Measurements from ENCODE around the gene RMND1. TPM values are rescaled to one million over a fixed set of nuclear protein-coding genes. Genes with fewer than 3 reads are reported as not detected.
"Not testable (repeated sequence)": the region's sequence is repeated elsewhere in the genome, so short reads cannot be mapped to it uniquely, and the experiment has no call there.

RMND1 gene
- total and polyA plus RNA-seq, 2 experiments from 2014 or later, result 29.9 to 30.6 TPM

DNA sequence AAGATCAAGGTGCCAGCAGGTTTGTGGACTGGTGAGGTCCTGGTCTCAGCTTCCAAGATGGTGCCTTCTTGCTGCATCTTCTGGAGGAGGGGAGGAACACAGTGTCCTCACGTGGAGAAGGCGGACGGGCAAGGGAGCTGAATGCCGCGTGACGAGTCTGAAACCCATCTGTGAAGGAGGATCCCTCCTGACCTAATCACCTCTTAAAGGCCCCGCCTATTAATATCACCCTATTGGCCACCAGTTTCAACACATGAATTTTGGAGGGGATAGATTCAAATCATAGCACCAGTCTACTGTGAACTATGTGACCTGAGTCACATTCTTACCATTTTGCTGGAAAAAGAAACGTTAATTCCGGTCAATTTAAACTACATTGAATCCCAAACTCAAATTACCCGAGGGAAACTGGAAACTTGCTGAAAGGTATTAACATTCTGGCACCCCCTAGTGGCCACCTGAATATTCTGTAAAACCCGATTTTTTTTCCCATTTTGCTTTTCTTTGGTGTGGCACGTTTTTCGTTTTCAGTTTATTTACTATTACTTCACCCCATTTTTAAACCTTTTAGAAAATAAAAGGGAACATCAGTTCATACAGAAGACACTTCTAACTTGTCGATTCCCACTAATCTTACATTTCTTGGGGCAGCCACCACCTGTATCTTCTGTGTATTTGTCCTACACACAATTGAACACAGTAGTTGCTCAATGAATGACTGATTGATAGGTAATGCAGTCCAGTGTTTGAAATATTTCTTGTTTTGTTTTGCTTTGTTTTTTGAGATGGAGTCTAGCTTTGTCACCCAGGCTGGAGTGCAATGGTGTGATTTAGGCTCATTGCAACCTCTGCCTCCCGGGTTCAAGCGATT lies 24.0 kb upstream of the RMND1 start:
- Histone ChIP-seq H3K4me1 (ENCODE audit: insufficient read depth) (peaks cover 4% of the 10 kb centered on the region; the same call in 1 of the 2 replicates), H2AFZ (peak overlapping the region; percentile 86), H3K9me2 (ENCODE audit: insufficient read depth) (no peaks in the 10 kb centered on the region), H3K4me3 (peak overlapping the region; percentile 50; the same call in 1 of the 2 replicates), H3K4me2 (ENCODE audit: unreplicated experiment) (peak overlapping the region; percentile 81), H3K36me3 (ENCODE audit: low read depth) (no peaks in the 10 kb centered on the region), H3F3A (ENCODE audit: insufficient read depth) (no peaks in the 10 kb centered on the region), H4K20me1 (ENCODE audit: insufficient read depth) (no peaks in the 10 kb centered on the region), H3K79me2 (ENCODE audit: insufficient read depth) (no peaks in the 10 kb centered on the region), H3K9ac (0 out of 2 replicates have a peak overlapping the region, but pooled peaks have one; percentile 13), H3K27me3 (replicated peaks; ENCODE audit: insufficient read depth) (no peaks in the 10 kb centered on the region), H3K9me3 (ENCODE audit: low read depth) (no peaks in the 10 kb centered on the region), H3K27ac (peak overlapping the region; percentile 2; the same call in 1 of the 2 replicates)
- WGBS, 2 experiments (ENCODE audit: low coverage in 1 of 2, low lambda C conversion rate in 2 of 2, missing lambda C conversion rate in 2 of 2), result 17 to 23% methylated on average over 16 of the region's 16 CpGs
- DNase-seq, result peak; percentile 77
- in situ Hi-C loops (cut with MboI), result no loop called here
- TF ChIP-seq EZH2 (IDR thresholded peaks at IDR 0.05; ENCODE audit: insufficient read depth, poor library complexity, severe bottlenecking) (no peak), EZH2phosphoT487 (IDR thresholded peaks at IDR 0.05; ENCODE audit: insufficient read depth, low read depth) (no peak)

DNA sequence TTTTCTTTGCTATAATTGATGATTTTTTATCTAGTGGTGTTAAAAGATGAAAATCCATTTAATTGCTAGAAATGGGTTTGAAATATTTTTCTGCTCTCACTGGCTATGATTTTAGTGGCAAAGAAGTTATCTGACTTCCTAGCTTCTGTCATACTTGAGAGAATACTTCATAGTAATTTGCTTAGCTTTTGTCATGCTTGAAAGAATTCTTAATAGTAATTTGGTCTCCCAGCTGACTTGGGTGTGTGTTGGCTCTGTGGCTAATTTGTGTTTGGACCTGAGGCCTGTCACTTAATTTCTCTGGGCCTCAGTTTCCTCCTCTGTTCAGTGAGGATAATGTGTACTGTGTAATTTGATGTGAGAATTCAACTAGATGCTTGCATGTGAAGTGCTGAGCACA lies 12.8 kb upstream of the RMND1 start:
- H3K79me2 ChIP-seq (ENCODE audit: insufficient read depth), result peaks cover 44% of the 10 kb centered on the region
- no peaks in the 10 kb centered on the region for H4K20me1 ChIP-seq (ENCODE audit: insufficient read depth)
- TF ChIP-seq EZH2 (IDR thresholded peaks at IDR 0.05; ENCODE audit: insufficient read depth, poor library complexity, severe bottlenecking) (no peak), EZH2phosphoT487 (IDR thresholded peaks at IDR 0.05; ENCODE audit: insufficient read depth, low read depth) (no peak)
- H3K27ac ChIP-seq, result no peak overlapping the region
- H3K4me1 ChIP-seq (ENCODE audit: insufficient read depth), result no peaks in the 10 kb centered on the region
- no peaks in the 10 kb centered on the region for H3K27me3 ChIP-seq (replicated peaks; ENCODE audit: insufficient read depth)
- no peak overlapping the region for H3K4me3 ChIP-seq
- H2AFZ ChIP-seq, result no peak overlapping the region
- in situ Hi-C loops (cut with MboI), result no loop called here
- peaks cover 33% of the 10 kb centered on the region for H3K36me3 ChIP-seq (ENCODE audit: low read depth)
- no peak for DNase-seq
- H3K4me2 ChIP-seq (ENCODE audit: unreplicated experiment), result no peak overlapping the region
- no peaks in the 10 kb centered on the region for H3F3A ChIP-seq (ENCODE audit: insufficient read depth)
- H3K9ac ChIP-seq, result no peak overlapping the region
- no peaks in the 10 kb centered on the region for H3K9me3 ChIP-seq (ENCODE audit: low read depth)
- H3K9me2 ChIP-seq (ENCODE audit: insufficient read depth), result no peaks in the 10 kb centered on the region

DNA sequence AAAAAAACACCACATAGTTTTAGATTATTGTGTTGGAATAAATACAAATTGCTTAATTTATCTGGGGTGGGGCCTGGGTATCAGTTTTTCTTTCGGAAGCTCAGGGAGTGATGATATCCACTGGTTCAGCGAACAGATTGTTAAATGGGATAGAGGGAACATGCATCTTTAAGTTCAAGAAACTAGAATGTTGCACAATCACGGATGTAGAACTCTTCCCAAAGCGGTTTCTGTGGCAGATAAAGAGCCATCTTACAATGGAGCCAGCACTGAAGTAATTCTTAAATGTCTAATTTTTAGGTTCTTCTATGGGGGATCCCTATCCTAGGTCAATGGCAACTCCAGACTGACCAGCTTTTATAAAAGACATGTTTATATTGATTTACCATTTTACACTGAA lies 9.7 kb upstream of the RMND1 start:
- no peaks in the 10 kb centered on the region for H3F3A ChIP-seq (ENCODE audit: insufficient read depth)
- no peaks in the 10 kb centered on the region for H3K4me1 ChIP-seq (ENCODE audit: insufficient read depth)
- no peaks in the 10 kb centered on the region for H4K20me1 ChIP-seq (ENCODE audit: insufficient read depth)
- in situ Hi-C loops (cut with MboI), result no loop called here
- H3K4me3 ChIP-seq, result no peak overlapping the region
- no peak overlapping the region for H2AFZ ChIP-seq
- no peak overlapping the region for H3K4me2 ChIP-seq (ENCODE audit: unreplicated experiment)
- no peaks in the 10 kb centered on the region for H3K9me2 ChIP-seq (ENCODE audit: insufficient read depth)
- H3K9me3 ChIP-seq (ENCODE audit: low read depth), result no peaks in the 10 kb centered on the region
- H3K9ac ChIP-seq, result no peak overlapping the region
- no peak for DNase-seq
- peaks cover 72% of the 10 kb centered on the region for H3K79me2 ChIP-seq (ENCODE audit: insufficient read depth)
- H3K36me3 ChIP-seq (ENCODE audit: low read depth), result peaks cover 30% of the 10 kb centered on the region
- TF ChIP-seq EZH2phosphoT487 (IDR thresholded peaks at IDR 0.05; ENCODE audit: insufficient read depth, low read depth) (no peak), EZH2 (IDR thresholded peaks at IDR 0.05; ENCODE audit: insufficient read depth, poor library complexity, severe bottlenecking) (no peak)
- 89 to 93% methylated on average over 4 of the region's 4 CpGs for WGBS, 2 experiments (ENCODE audit: low coverage in 1 of 2, low lambda C conversion rate in 2 of 2, missing lambda C conversion rate in 2 of 2)
- no peaks in the 10 kb centered on the region for H3K27me3 ChIP-seq (replicated peaks; ENCODE audit: insufficient read depth)
- no peak overlapping the region for H3K27ac ChIP-seq

DNA sequence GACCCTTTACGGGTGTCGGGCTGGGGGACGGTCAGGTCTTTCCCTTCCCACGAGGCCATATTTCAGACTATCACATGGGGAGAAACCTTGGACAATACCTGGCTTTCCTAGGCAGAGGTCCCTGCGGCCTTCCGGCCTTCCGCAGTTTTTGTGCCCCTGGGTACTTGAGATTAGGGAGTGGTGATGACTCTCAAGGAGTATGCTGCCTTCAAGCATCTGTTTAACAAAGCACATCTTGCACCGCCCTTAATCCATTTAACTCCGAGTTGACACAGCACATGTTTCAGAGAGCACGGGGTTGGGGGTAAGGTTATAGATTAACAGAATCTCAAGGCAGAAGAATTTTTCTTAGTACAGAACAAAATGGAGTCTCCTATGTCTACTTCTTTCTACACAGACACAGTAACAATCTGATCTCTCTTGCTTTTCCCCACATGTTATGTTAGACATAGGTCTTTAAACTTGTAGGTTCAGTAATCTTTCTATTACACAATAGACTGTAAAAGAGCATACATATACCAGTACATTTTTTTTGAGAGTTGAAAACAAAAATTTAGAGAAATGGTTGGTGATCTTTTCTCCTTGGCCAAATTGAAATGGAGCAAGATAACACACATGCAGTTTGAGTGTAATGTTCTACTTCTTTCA lies 3.9 kb upstream of the RMND1 start:
- H3K9ac ChIP-seq; in situ Hi-C loops (cut with MboI); H4K20me1 ChIP-seq (ENCODE audit: insufficient read depth): not testable (repeated sequence)

More for the DNA sequence above, 3.9 kb upstream of the RMND1 start:
- Histone ChIP-seq H3K4me1 (ENCODE audit: insufficient read depth) (peaks cover 13% of the 10 kb centered on the region), H3K36me3 (ENCODE audit: low read depth) (peaks cover 17% of the 10 kb centered on the region; the same call in 1 of the 2 replicates), H3K79me2 (ENCODE audit: insufficient read depth) (peaks cover 83% of the 10 kb centered on the region)
- H3F3A ChIP-seq (ENCODE audit: insufficient read depth); H3K9me3 ChIP-seq (ENCODE audit: low read depth); H3K27ac ChIP-seq; H3K27me3 ChIP-seq (replicated peaks; ENCODE audit: insufficient read depth); H3K4me3 ChIP-seq; H3K9me2 ChIP-seq (ENCODE audit: insufficient read depth); DNase-seq; H2AFZ ChIP-seq; H3K4me2 ChIP-seq (ENCODE audit: unreplicated experiment): not testable (repeated sequence)
- WGBS, 2 experiments (ENCODE audit: low coverage in 1 of 2, low lambda C conversion rate in 2 of 2, missing lambda C conversion rate in 2 of 2), result 81 to 83% methylated on average over 5 to 7 of the region's 10 CpGs
